Fibroblast of lung (primary cell): ENCODE measurements around the gene CNTNAP5.

Experiments used
- CTCF ChIP-seq, 2 donors: IDR thresholded peaks in 1 of 2; conservative IDR thresholded peaks in 1 of 2; 1 replicate in 1 of 2; 2 replicates in 1 of 2; pipeline ENCODE4 v1.5.1; 2011 to 2012; ENCODE audit warnings: low read length in 2 of 2, control low read depth in 1 of 2, inconsistent platforms in 1 of 2, low read depth in 1 of 2, mild to moderate bottlenecking in 1 of 2
- EZH2 ChIP-seq: IDR thresholded peaks from 2 replicates; pipeline ENCODE4 v1.5.1; 2012; ENCODE audit warnings: low read length, control low read depth, mild to moderate bottlenecking; ENCODE audit errors: missing control alignments

DNA sequence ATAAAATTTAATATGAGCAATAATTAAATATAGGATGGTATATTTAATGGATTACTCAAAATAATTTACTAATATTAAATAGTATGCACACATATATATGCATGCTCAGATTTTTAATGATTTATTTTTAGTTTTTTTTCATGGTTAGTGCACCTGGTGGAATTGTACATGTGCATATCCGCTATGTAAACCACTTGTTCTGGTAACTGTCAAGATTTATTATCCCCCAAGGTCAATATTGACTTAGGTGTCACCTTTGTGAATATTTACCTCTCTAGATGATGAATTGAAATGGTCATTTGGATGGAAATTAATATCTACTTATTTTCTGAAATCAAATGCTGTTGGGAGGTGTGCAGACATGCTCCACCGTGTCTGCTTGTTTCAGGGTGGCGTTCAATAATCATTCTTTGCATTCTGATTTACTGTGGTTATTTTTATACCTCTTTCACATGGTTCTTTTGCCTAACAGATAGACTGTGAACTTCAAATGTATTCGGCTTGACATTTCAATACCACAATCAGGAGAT is 14.7 kb downstream of the CNTNAP5 start:
- TF ChIP-seq CTCF (conservative IDR thresholded peaks at IDR 0.05 in 1 of 2, IDR thresholded peaks at IDR 0.05 in 1 of 2; ENCODE audit: low read depth in 1 of 2, low read length in 2 of 2) (no peak), EZH2 (no peak)
